ENCODE results near the gene THEMIS.
"Not testable (repeated sequence)": the region's sequence is repeated elsewhere in the genome, so short reads cannot be mapped to it uniquely, and the experiment has no call there.

Gene THEMIS

DNA sequence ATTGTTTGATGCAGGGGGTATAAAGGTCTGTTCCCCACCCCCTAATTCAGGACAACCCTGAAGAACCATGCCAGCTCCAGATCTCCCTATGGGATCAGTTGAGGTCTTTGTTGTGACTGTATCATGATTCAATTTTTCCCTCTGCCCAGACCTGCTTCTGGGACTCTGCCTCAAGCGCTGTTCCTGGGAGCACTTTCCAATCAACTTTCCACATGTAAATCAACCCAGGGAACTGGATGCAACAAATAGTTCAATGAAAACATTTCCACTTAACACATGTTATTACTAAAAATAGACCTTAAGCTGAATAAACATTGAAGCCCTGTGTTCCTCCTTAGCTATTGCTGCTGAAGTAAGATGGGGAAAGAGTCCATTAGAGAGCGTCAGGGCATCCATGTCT lies 184.4 kb downstream of the THEMIS start:
- no peak for DNase-seq

DNA sequence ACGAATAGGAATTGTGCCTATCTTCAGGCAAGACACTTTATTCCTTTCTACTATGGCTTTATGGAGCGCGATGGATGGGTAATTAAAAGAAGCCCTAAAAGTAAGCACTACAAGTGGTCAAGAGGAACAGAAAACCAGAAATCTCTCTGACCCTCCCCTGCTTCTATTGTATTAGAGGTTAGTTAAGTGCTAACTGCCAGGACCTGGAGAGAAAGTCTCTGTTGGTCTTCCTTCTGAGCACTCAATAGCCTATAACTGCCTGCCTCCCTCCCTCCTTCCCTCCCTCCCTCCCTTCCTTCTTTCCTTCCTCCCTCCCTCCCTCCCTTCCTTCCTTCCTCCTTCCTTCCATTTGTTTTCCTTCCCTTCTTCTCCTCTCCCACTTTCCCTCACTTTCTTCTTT lies 190.2 kb downstream of the THEMIS start:
- DNase-seq = no peak

GRCh38 chr6:127706216-127706615 lies 194.6 kb downstream of the THEMIS start:
- no peak for DNase-seq

DNA sequence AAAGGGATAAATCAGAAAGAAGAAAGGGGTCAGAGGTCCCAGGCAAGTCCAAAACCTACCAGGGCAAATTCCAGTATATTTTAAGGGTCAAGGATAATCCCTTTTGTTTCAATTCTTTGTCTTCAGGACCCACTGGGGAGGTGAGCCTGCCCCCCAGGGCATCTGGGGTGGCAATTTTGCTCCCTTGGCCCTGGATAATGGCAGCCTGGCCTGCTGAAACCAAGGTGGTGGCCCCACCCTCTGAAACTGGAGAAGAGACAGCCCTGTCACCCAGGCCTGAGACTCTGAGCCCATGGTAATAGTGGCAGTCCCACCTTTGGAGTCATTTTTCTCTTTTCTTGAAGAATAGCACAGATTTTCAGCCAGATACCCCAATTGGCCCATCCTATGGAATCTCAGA lies 205.8 kb downstream of the THEMIS start:
- no peak for DNase-seq

GRCh38 chr6:127691146-127691545 lies 209.7 kb downstream of the THEMIS start:
- DNase-seq = no peak

DNA sequence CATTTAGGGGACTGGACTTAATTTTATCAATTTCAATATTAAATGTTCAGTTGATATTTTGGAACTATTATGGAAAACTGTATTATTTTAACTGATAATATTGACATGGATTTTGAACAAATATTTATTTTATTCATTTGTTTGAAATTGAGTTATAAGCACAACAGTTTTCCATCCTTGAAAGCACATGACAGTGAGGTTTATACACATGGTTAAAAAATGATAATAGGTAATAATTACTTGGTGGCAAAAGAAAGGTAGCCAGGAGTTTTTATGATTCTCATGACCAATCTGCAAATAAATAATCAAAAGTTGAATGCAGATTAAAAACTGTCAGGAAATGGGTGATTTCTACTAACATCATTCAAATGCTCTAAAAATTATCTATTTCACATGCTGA lies 210.3 kb downstream of the THEMIS start:
- no peak for DNase-seq

GRCh38 chr6:127690092-127690491 lies 210.8 kb downstream of the THEMIS start:
- no peak for DNase-seq

DNA sequence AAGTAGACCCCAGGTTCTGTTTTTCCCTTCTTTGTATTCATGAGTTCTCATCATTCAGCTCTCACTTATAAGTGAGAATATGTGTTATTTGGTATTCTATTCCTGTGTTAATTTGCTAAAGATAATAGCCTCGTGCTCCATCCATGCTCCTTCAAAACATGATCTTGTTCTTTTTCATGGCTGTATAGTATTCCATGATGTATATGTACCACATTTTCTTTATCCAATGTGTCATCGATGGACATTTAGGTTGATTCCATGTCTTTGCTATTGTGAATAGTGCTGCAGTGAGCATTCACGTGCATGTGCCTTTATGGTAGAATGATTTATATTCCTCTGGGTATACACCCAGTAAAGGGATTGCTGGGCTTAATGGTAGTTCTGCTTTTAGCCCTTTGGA lies 213.4 kb downstream of the THEMIS start:
- DNase-seq = not testable (repeated sequence)

DNA sequence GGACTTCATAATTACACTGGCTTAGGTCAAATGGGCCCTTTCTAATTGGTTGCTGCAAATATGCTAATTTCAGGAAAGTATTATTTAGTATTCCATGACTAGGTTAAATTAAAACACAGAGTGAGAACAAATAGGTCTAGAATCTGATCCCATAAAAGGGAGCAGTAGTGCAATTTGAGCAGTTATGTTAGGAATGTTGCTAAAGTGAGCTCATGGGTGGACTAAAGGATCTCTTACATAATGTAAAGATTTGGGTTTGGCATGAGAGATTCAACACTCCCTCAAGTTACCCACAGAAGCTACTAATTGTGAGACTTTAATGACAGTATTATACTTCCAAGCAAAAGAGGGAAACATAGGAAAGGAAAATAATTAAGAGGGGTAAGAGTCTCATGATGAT lies 214.8 kb downstream of the THEMIS start:
- DNase-seq = no peak

DNA sequence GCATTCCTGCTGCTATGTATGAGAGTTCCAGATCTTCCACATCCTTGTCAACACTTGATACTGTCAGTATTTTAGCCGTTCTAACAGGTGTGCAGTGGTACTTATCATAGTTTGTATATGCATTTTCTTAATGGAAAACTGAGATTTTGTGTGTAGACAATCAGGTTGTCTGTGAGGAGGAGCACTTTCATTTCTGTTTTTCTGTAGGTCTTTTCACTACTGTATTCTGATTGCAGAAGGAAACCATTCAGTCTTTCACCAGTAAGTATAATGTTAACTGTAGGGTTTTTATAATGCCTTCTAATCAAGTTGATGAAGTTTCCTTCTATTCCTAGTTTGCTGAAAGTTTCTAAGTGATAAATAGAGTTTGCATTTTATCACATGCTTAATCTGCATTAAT lies 216.4 kb downstream of the THEMIS start:
- DNase-seq = no peak
